Eye (tissue), 1 donor: ENCODE measurements around the gene GNAS.

Experiments used
- DNase-seq: peaks from one replicate; pipeline ENCODE4 v3.0.0-alpha.2; 2015

Gene GNAS

GRCh38 chr20:58901488-58902402 lies 49.2 kb downstream of the GNAS start:
- no peak for DNase-seq

- DNase-seq, result no peak
Observed at GRCh38 chr20:58903614-58904013, 51.1 kb downstream of the GNAS start.

GRCh38 chr20:58905236-58905635 lies 52.7 kb downstream of the GNAS start:
- DNase-seq, result no peak

GRCh38 chr20:58906111-58906510 lies 53.6 kb downstream of the GNAS start:
- no peak for DNase-seq

GRCh38 chr20:58906894-58907293 lies 54.4 kb downstream of the GNAS start:
- DNase-seq, result no peak

GRCh38 chr20:58907320-58908137 lies 55.0 kb downstream of the GNAS start:
- DNase-seq, result peak; percentile 95

GRCh38 chr20:58908221-58908620 lies 55.7 kb downstream of the GNAS start:
- DNase-seq, result no peak

GRCh38 chr20:58908941-58909340 lies 56.4 kb downstream of the GNAS start:
- DNase-seq, result no peak

- no peak for DNase-seq
Observed at GRCh38 chr20:58909585-58909984, 57.1 kb downstream of the GNAS start.

GRCh38 chr20:58910473-58910872 lies 58.0 kb downstream of the GNAS start:
- DNase-seq, result no peak

- no peak for DNase-seq
Observed at GRCh38 chr20:58911309-58911708, 58.8 kb downstream of the GNAS start.

GRCh38 chr20:58911970-58912369 lies 59.5 kb downstream of the GNAS start:
- DNase-seq, result no peak

- DNase-seq, result no peak
Observed at GRCh38 chr20:58913079-58913478, 60.6 kb downstream of the GNAS start.

GRCh38 chr20:58918621-58919020 lies 66.1 kb downstream of the GNAS start:
- no peak for DNase-seq

GRCh38 chr20:58921564-58921963 lies 69.0 kb downstream of the GNAS start:
- no peak for DNase-seq

- DNase-seq, result no peak
Observed at GRCh38 chr20:58922036-58922435, 69.5 kb downstream of the GNAS start.

GRCh38 chr20:58923117-58923712 lies 70.7 kb downstream of the GNAS start:
- DNase-seq, result no peak

GRCh38 chr20:58926802-58927489 lies 74.4 kb downstream of the GNAS start:
- no peak for DNase-seq

- DNase-seq, result no peak
Observed at GRCh38 chr20:58927490-58928061, 75.1 kb downstream of the GNAS start.

GRCh38 chr20:58930496-58930895 lies 78.0 kb downstream of the GNAS start:
- DNase-seq, result no peak

GRCh38 chr20:58932170-58932569 lies 79.7 kb downstream of the GNAS start:
- no peak for DNase-seq

- DNase-seq, result no peak
Observed at GRCh38 chr20:58938078-58938477, 85.6 kb downstream of the GNAS start.

GRCh38 chr20:58938541-58938940 lies 86.0 kb downstream of the GNAS start:
- no peak for DNase-seq
